ENCODE results near the gene P2RY1. TPM values are rescaled to one million over a fixed set of nuclear protein-coding genes. Genes with fewer than 3 reads are reported as not detected.
"Not testable (repeated sequence)": the region's sequence is repeated elsewhere in the genome, so short reads cannot be mapped to it uniquely, and the experiment has no call there.

Gene P2RY1
- total RNA-seq, 4 donors from 2014 or later, result 1.1 to 4.7 (median 2.0) TPM

DNA sequence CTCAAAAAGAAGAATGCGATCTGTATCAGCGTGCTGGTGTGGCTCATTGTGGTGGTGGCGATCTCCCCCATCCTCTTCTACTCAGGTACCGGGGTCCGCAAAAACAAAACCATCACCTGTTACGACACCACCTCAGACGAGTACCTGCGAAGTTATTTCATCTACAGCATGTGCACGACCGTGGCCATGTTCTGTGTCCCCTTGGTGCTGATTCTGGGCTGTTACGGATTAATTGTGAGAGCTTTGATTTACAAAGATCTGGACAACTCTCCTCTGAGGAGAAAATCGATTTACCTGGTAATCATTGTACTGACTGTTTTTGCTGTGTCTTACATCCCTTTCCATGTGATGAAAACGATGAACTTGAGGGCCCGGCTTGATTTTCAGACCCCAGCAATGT, 1.3 kb downstream of the P2RY1 start:
- Histone ChIP-seq H3K27me3 (peaks cover 28% of the 10 kb centered on the region), H3K9me3 (no peaks in the 10 kb centered on the region), H3K36me3 (no peaks in the 10 kb centered on the region), H3K4me1 (peaks cover 0 to 17% (median 7%) of the 10 kb centered on the region in 3 donors), H3K4me3 (peak overlapping the region in 1 of 2 donors; percentile 72), H3K27ac (no peak overlapping the region)
- WGBS, 2 donors (ENCODE audit: low coverage in 1 of 2), result 43 to 59% methylated on average over 1 to 6 of the region's 14 CpGs
- ATAC-seq, result no peak
- TF ChIP-seq POLR2A (IDR thresholded peaks at IDR 0.05), result no peak
- no peak for TF ChIP-seq EP300 (IDR thresholded peaks at IDR 0.05)
- no peak for TF ChIP-seq CTCF (IDR thresholded peaks at IDR 0.05)
- no peak for TF ChIP-seq POLR2AphosphoS5 (IDR thresholded peaks at IDR 0.05)

- TF ChIP-seq CTCF (IDR thresholded peaks at IDR 0.05) (no peak), POLR2AphosphoS5 (IDR thresholded peaks at IDR 0.05) (no peak), POLR2A (IDR thresholded peaks at IDR 0.05) (no peak), EP300 (IDR thresholded peaks at IDR 0.05) (no peak)
- Histone ChIP-seq H3K4me1 (peaks cover 0 to 13% (median 5%) of the 10 kb centered on the region in 3 donors), H3K27me3 (peaks cover 19% of the 10 kb centered on the region), H3K9me3 (no peaks in the 10 kb centered on the region), H3K4me3 (no peak overlapping the region), H3K36me3 (no peaks in the 10 kb centered on the region), H3K27ac (no peak overlapping the region)
- ATAC-seq, result no peak
- 50 to 53% methylated on average over 1 of the region's 1 CpG for WGBS, 2 donors (ENCODE audit: low coverage in 1 of 2)
Measured at GRCh38 chr3:152839511-152839910, 4.6 kb downstream of the P2RY1 start.

DNA sequence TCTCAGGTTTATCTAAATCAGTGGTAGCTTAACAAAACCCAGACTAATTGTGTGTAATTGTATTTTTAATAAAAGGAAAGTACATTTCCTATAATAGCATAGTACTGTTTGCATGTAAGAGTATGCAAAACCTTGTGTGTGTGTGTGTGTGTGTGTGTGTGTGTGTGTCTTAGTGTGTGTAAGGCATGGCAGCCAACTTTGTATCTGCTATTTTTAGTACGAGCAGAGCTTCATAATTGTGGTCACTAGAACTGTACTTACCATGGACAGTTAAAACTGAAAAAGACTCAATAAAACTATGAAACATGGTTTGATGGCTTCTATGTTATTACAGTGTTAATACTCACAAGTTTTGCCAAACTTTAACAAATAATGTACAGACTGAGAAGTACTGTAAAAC, 6.2 kb downstream of the P2RY1 start:
- no peak for ATAC-seq

GRCh38 chr3:152842413-152842812, 7.5 kb downstream of the P2RY1 start:
- TF ChIP-seq EP300 (IDR thresholded peaks at IDR 0.05) (no peak), POLR2A (IDR thresholded peaks at IDR 0.05) (no peak), CTCF (IDR thresholded peaks at IDR 0.05) (no peak), POLR2AphosphoS5 (IDR thresholded peaks at IDR 0.05) (no peak)
- Histone ChIP-seq H3K27me3 (no peaks in the 10 kb centered on the region), H3K27ac (no peak overlapping the region), H3K4me1 (no peaks in the 10 kb centered on the region), H3K36me3 (no peaks in the 10 kb centered on the region), H3K4me3 (no peak overlapping the region), H3K9me3 (peaks cover 0 to 7% (median 0%) of the 10 kb centered on the region in 3 donors)
- no peak for ATAC-seq

More for the DNA sequence above, 6.2 kb downstream of the P2RY1 start:
- no peak overlapping the region for H3K27ac ChIP-seq
- no peak for TF ChIP-seq EP300 (IDR thresholded peaks at IDR 0.05)
- TF ChIP-seq POLR2A (IDR thresholded peaks at IDR 0.05), result no peak
- no peak for TF ChIP-seq CTCF (IDR thresholded peaks at IDR 0.05)
- no peak for TF ChIP-seq POLR2AphosphoS5 (IDR thresholded peaks at IDR 0.05)
- no peak overlapping the region for H3K4me3 ChIP-seq
- no peaks in the 10 kb centered on the region for H3K9me3 ChIP-seq
- 13 to 46% methylated on average over 1 of the region's 1 CpG for WGBS, 2 donors (ENCODE audit: low coverage in 1 of 2)
- no peaks in the 10 kb centered on the region for H3K36me3 ChIP-seq
- no peaks in the 10 kb centered on the region for H3K4me1 ChIP-seq
- H3K27me3 ChIP-seq, result peaks cover 3% of the 10 kb centered on the region

DNA sequence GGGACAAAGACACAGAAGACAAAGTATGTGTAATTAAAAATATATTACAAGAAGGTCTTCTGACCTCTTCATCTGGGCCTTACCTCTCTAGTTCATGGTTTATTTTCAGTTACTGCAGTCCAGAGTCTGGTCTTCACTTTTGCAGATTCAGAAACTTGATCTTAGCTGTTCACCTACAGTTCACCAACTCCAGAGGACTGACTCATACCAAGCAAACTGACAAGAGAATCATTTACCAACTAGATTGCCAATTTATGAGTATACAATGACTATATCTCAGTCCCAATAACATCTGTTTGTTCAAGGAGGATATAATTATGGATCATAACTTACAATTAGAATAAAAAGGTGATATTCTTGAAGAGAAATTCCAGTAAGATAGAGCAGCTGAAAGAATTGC, 9.0 kb downstream of the P2RY1 start:
- no peak for ATAC-seq
- Histone ChIP-seq H3K9me3 (peaks cover 0 to 7% (median 0%) of the 10 kb centered on the region in 3 donors), H3K4me1 (no peaks in the 10 kb centered on the region), H3K27ac (no peak overlapping the region), H3K27me3 (no peaks in the 10 kb centered on the region), H3K36me3 (no peaks in the 10 kb centered on the region), H3K4me3 (no peak overlapping the region)
- TF ChIP-seq POLR2A (IDR thresholded peaks at IDR 0.05), result no peak

GRCh38 chr3:152846572-152847202, 11.8 kb downstream of the P2RY1 start:
- ATAC-seq, H3K9me3 ChIP-seq, H3K27me3 ChIP-seq, H3K4me3 ChIP-seq, H3K4me1 ChIP-seq, H3K36me3 ChIP-seq, H3K27ac ChIP-seq: not testable (repeated sequence)
- WGBS, 2 donors (ENCODE audit: low coverage in 1 of 2), result no CpG with 5 or more reads among the region's 3 CpGs

- not testable (repeated sequence) for H3K36me3 ChIP-seq, H3K27me3 ChIP-seq, H3K9me3 ChIP-seq, H3K4me3 ChIP-seq, ATAC-seq, H3K27ac ChIP-seq, H3K4me1 ChIP-seq
- 80 to 86% methylated on average over 1 of the region's 1 CpG for WGBS, 2 donors (ENCODE audit: low coverage in 1 of 2)
Measured at GRCh38 chr3:152847599-152847998, 12.7 kb downstream of the P2RY1 start.

All from gastroesophageal sphincter (tissue), 4 donors.